Activated T-cell treated with anti-CD3 and anti-CD28 coated beads, Interleukin-2, amount 50 U/mL, for 48 hours (primary cell): ENCODE measurements around the gene CSPG5.
A peak's percentile ranks its signal among the peaks of the same experiment; 100 is the strongest.

Experiments used
- DNase-seq, 2 experiments: peaks; one replicate each; pipeline ENCODE4 v3.0.0-alpha.2; 2020

The CSPG5 gene

DNA sequence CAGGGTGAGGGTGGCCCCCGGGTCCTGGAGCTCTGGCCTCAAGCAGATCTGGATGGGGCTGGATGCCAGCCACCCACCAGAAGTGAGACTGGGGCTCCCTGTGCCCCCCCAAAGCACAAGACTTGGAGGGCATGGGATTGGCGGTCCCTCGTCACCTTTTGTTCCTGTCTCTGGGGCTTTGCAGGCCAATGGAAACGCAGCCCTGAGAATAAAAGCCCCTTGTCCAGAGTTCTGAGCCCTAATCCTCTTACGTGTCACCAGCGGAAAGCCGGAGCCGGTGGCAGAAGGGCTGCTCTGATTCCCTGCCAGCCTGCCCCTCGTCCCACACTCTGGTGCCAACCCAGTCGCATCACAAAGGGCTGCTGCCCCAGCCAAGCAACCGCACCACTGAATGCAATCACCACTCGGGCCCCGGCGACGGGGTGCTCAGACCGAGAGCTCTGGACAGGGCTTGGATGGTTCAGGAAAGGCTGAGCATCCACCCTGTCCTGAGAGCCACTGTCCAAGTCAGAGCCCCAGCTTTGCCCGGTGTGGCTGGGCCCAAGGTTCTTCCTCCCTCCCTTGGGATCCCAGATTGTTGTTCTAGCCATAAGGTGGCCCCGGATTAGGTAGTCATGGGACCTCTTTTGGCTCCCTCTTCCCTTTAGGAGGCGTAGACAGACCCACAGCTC, 42.3 kb downstream of the CSPG5 start:
- DNase-seq = no peak

GRCh38 chr3:47533996-47534454, 44.6 kb downstream of the CSPG5 start:
- no peak for DNase-seq

GRCh38 chr3:47533481-47533880, 45.2 kb downstream of the CSPG5 start:
- DNase-seq = no peak

DNA sequence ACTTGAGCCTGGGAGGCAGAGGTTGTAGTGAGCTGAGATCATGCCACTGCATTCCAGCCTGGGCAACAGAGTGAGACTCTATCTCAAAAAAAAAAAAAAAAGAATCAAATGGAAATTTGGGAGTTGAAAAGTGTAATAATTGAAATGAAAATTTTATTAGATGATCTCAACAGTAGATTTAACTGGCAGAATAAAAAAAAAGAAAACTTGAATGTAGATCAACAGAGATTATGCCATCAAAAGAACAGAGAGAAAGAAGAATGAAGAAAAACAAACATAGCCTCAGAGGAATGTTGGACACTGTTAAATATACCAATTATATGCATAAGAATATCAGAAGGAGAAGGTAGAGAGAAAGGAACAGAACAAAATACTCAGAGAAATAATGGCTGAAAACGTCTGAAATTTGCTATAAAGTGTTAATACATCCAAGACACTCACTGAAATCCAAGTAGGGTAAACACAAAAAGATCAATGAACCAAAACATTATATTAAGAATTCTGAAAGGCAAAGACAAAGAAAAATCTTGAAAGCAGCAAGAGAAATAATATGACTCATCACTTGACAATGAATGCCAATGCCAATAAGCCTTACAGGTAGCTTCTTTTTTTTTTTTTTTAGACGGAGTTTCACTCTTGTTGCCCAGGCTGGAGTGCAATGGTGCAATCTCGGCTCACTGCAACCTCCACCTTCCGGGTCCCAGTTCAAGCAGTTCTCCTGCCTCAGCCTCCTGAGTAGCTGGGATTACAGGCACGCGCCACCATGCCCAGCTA, 50.5 kb downstream of the CSPG5 start:
- no peak for DNase-seq

GRCh38 chr3:47525617-47526016, 53.0 kb downstream of the CSPG5 start:
- DNase-seq = no peak

DNA sequence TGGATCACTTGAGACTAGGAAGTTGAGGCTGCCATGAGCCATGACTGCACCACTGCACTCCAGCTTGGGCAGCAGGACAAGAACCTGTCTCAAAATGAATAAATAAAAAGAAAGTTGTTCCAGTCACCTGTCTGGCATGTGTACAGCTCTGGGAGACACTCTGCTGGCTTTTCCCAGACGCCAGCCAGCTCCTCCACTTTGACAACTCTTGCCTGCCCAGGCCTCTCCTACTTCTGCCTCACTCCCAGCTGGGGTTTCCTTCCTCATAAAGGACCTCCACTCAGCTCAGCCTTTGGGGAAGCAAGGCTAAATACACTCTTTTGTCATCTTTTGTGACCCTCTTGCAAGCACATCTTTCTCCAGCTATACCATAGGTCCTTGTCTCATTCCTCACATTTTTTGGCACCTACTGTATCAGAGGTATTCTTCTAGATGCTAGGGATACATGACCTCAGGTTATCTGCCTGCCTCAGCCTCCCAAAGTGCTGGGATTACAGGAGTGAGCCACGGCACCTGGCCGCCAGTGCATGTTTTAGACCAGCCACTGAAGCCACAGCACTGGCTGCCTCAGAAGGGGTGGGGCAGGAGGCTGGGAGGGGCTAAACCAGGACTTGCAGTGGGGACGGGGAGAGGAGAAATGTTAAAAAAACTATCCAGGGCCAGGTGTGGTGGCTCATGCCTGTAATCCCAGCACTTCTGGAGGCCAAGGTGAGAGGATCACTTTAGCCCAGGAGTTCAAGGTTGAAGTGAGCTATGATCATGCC, 55.2 kb downstream of the CSPG5 start:
- DNase-seq = no peak

DNA sequence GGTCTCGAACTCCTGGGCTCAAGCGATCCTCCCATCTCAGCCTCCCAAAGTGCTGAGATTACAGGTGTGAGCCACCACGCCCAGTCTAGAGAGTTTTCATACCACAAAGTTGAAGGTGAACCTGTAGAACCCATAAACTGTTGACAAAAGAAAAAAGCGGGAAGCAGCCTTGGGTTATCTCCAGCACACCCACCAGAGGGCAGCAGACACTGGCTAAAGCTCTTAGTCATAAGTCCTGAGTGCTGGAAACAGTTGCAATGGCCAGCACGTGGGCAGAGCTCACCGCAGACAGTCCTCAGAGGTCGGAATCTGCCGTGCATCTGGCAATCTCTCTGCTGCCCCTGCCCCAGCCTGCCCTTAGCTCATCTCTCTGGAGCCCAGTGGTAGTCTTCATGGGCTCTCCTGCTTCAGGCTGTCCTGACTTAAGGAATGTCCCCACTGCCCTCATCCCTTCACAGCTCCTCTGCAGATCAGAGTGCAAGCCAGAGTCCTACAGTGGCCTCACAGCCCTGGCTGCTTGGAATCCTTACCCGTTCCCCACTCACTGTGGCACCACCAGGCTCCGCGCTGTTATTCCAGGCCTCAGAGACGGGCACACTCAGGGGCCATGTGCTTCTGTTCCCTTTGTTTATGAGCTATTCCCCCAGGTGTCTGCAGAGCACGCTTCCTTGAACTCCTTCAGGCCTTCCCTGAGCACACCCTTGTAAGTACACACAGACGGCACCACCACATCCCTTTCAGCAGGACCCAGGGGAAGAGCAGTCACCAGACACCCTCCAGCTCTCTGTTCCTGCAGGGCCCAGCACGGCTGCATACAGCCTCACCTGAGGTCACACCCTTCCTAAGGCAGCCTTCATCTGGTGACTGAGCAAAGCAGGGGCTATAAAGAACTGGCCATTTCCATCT, 56.3 kb downstream of the CSPG5 start:
- peak; percentile 83 to 87 for DNase-seq

- no peak for DNase-seq
Observed at GRCh38 chr3:47520756-47521155, 57.9 kb downstream of the CSPG5 start.

- DNase-seq = no peak
Observed at GRCh38 chr3:47517937-47518336, 60.7 kb downstream of the CSPG5 start.

GRCh38 chr3:47515864-47516319, 62.8 kb downstream of the CSPG5 start:
- no peak for DNase-seq

DNA sequence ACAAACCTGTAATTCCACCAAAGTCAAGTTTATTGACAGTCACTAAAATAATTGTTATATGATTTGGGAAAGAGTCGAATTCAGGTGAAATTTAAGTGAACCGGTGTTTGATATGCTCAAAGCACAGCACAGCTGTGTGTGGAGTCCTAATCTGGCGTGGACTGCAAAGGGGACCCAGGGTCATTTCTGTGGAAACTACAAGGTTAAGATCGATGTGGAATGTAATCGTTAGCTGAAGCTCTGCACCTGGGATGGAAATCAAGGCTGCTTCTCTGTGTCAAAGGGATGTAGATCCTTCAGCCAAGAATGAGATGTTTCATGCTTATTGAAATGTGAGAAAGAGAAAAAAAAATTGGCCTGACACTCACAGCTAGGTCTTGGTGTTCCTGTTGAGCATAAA, 63.6 kb downstream of the CSPG5 start:
- DNase-seq = no peak

- DNase-seq = peak; percentile 97 to 98
Observed at GRCh38 chr3:47513125-47513929, 65.3 kb downstream of the CSPG5 start, which contains the start of gene ELP6. TSS of gene ELP6 (minus strand) at chr3:47513712. CDS start at chr3:47513590, 122 bp downstream.

- no peak for DNase-seq
Observed at GRCh38 chr3:47512416-47513124, 66.1 kb downstream of the CSPG5 start.
